ENCODE data around the gene JAKMIP1. TPM values are rescaled to one million over a fixed set of nuclear protein-coding genes. Genes with fewer than 3 reads are reported as not detected.
A peak's percentile ranks its signal among the peaks of the same experiment; 100 is the strongest.

Gene JAKMIP1
- total and polyA plus RNA-seq, 2 of the 13 experiments (the other 11 are each of a cell fraction or from before 2014, with no cell fraction given): not detected

- in situ Hi-C loops (cut with HindIII; ENCODE audit: extremely low pct_ligation_motif_present, low pct_unique_long_range_greater_than_20kb) (loop anchor here (25.0 kb wide), 1 partner anchor 317 kb away; no protein-coding TSS in a partner anchor), intact Hi-C loops (cut with micrococcal nuclease; ENCODE audit: unreplicated experiment) (no loop called here)
- Histone ChIP-seq H2AFZ (ENCODE audit: low read length) (no peak overlapping the region), H3K27ac (ENCODE audit: extremely low read length, insufficient read depth, low read length) (no peak overlapping the region), H4K20me1 (ENCODE audit: insufficient read depth, low read length) (no peaks in the 10 kb centered on the region), H3K4me1 (ENCODE audit: insufficient read depth, low read length) (no peaks in the 10 kb centered on the region), H3K4me3 (replicated peaks in 1 of 3; ENCODE audit: insufficient read depth in 1 of 3, low read depth in 2 of 3, low read length in 3 of 3) (no peak overlapping the region), H3K79me2 (ENCODE audit: insufficient read depth, low read length) (no peaks in the 10 kb centered on the region), H3K9ac (ENCODE audit: insufficient read depth, low read depth, low read length) (no peak overlapping the region), H3K36me3 (replicated peaks in 1 of 2; ENCODE audit: control insufficient read depth in 1 of 2, insufficient read depth in 2 of 2, low read length in 2 of 2) (no peaks in the 10 kb centered on the region), H3K9me3 (ENCODE audit: low read length) (no peaks in the 10 kb centered on the region), H3K4me2 (ENCODE audit: low read depth, low read length) (no peak overlapping the region), H3K27me3 (ENCODE audit: control insufficient read depth in 1 of 2, insufficient read depth in 2 of 2, low read length in 2 of 2) (peaks cover 2 to 43% of the 10 kb centered on the region in 2 experiments; a peak in 2 of 5 replicates)
- 60% methylated on average over 13 of the region's 67 CpGs for WGBS (ENCODE audit: low lambda C conversion rate)
- ChIA-PET CTCF (ENCODE audit: low intra/inter-chr PET ratio, low total read pairs) (no interaction called here), POLR2A (no interaction called here)
- FAIRE-seq: no peak
- ATAC-seq: no peak
- BruUV-seq (replicated peaks): no TSS peak
- DNase-seq (ENCODE audit: low spot score): no peak
- TF ChIP-seq SIX1 (CRISPR knock-in tag; IDR thresholded peaks at IDR 0.05; ENCODE audit: borderline replicate concordance): no peak
- no peak for TF ChIP-seq ZNF264 (CRISPR knock-in tag; IDR thresholded peaks at IDR 0.05)
- TF ChIP-seq ZNF143 (CRISPR knock-in tag; IDR thresholded peaks at IDR 0.05): peak; percentile 35; the same call in 1 of the 2 replicates
- TF ChIP-seq AGO2 (optimal IDR thresholded peaks at IDR 0.05; ENCODE audit: low read depth, low read length): no peak
- peak; percentile 36; the same call in 1 of the 2 replicates for TF ChIP-seq ZNF263 (CRISPR knock-in tag; IDR thresholded peaks at IDR 0.05)
Measured at GRCh38 chr4:6245246-6246169, 45.2 kb upstream of the JAKMIP1 start.

GRCh38 chr4:6242271-6243029 is 42.1 kb upstream of the JAKMIP1 start:
- in situ Hi-C loops (cut with HindIII; ENCODE audit: extremely low pct_ligation_motif_present, low pct_unique_long_range_greater_than_20kb) (loop anchor here (25.0 kb wide), 1 partner anchor 320 kb away; no protein-coding TSS in a partner anchor), intact Hi-C loops (cut with micrococcal nuclease; ENCODE audit: unreplicated experiment) (no loop called here)
- FAIRE-seq (no peak), DNase-seq (ENCODE audit: low spot score) (no peak), ATAC-seq (no peak)
- peaks cover 6 to 42% of the 10 kb centered on the region in 2 experiments; a peak in 2 of 5 replicates for H3K27me3 ChIP-seq (ENCODE audit: control insufficient read depth in 1 of 2, insufficient read depth in 2 of 2, low read length in 2 of 2)
- H4K20me1 ChIP-seq (ENCODE audit: insufficient read depth, low read length): no peaks in the 10 kb centered on the region
- H3K27ac ChIP-seq (ENCODE audit: extremely low read length, insufficient read depth, low read length): no peak overlapping the region
- BruUV-seq (replicated peaks): no TSS peak
- no peak overlapping the region for H2AFZ ChIP-seq (ENCODE audit: low read length)
- no peaks in the 10 kb centered on the region for H3K36me3 ChIP-seq (replicated peaks in 1 of 2; ENCODE audit: control insufficient read depth in 1 of 2, insufficient read depth in 2 of 2, low read length in 2 of 2)
- ChIA-PET CTCF (ENCODE audit: low intra/inter-chr PET ratio, low total read pairs) (no interaction called here), POLR2A (interaction anchor here (0.5 kb wide), 1 partner anchor 371 kb away, joined by 3 read pairs; no protein-coding TSS in a partner anchor)
- no peaks in the 10 kb centered on the region for H3K9me3 ChIP-seq (ENCODE audit: low read length)
- WGBS (ENCODE audit: low lambda C conversion rate): 13% methylated on average over 9 of the region's 12 CpGs
- H3K9ac ChIP-seq (ENCODE audit: insufficient read depth, low read depth, low read length): no peak overlapping the region
- H3K4me1 ChIP-seq (ENCODE audit: insufficient read depth, low read length): no peaks in the 10 kb centered on the region
- H3K4me2 ChIP-seq (ENCODE audit: low read depth, low read length): no peak overlapping the region
- H3K4me3 ChIP-seq (replicated peaks in 1 of 3; ENCODE audit: insufficient read depth in 1 of 3, low read depth in 2 of 3, low read length in 3 of 3): no peak overlapping the region
- H3K79me2 ChIP-seq (ENCODE audit: insufficient read depth, low read length): no peaks in the 10 kb centered on the region
- no peak for TF ChIP-seq ZNF589 (CRISPR knock-in tag; conservative IDR thresholded peaks at IDR 0.05)
- no peak for TF ChIP-seq PTBP1 (IDR thresholded peaks at IDR 0.05; ENCODE audit: low read depth, low read length, poor library complexity, severe bottlenecking)
- no peak for TF ChIP-seq ZNF292 (CRISPR knock-in tag; IDR thresholded peaks at IDR 0.05; ENCODE audit: borderline replicate concordance, low read depth)
- no peak for TF ChIP-seq MATR3 (CRISPR knock-in tag; IDR thresholded peaks at IDR 0.05)
- TF ChIP-seq CSRNP2 (CRISPR knock-in tag; conservative IDR thresholded peaks at IDR 0.05; ENCODE audit: low read depth): no peak
- TF ChIP-seq ZNF350 (CRISPR knock-in tag; IDR thresholded peaks at IDR 0.05; ENCODE audit: borderline replicate concordance, low read depth): no peak
- no peak for TF ChIP-seq ATF4 (CRISPR knock-in tag; IDR thresholded peaks at IDR 0.05)
- no peak for TF ChIP-seq NPAS2 (CRISPR knock-in tag; IDR thresholded peaks at IDR 0.05; ENCODE audit: borderline replicate concordance)
